Smooth muscle cell (in vitro differentiated cells): ENCODE data around the gene CRLF2. TPM values are rescaled to one million over a fixed set of nuclear protein-coding genes. Genes with fewer than 3 reads are reported as not detected.

Experiments used
- DNase-seq: peaks from one replicate; lab custom pipeline; 2025; ENCODE audit not compliant: unreplicated experiment; lab: John Stamatoyannopoulos, UW
- H2AFZ ChIP-seq: fragments of 200-600 bp; sonication (generic); 2 replicates; pipeline ENCODE4 v1.6.0; 2016; ENCODE audit warnings: antibody characterized with exemption, low read depth, mild to moderate bottlenecking
- H3F3A ChIP-seq: fragments of 200-600 bp; sonication (generic); 2 replicates; pipeline ENCODE4 v1.6.0; 2017; ENCODE audit warnings: antibody characterized with exemption, low read depth
- H3K27ac ChIP-seq: fragments of 200-600 bp; sonication (generic); 2 replicates; pipeline ENCODE4 v1.5.1; 2016; ENCODE audit warnings: low read depth, mild to moderate bottlenecking
- H3K27me3 ChIP-seq: fragments of 200-600 bp; sonication (generic); 2 replicates; pipeline ENCODE4 v1.6.1; 2016; ENCODE audit warnings: low read depth, mild to moderate bottlenecking
- H3K36me3 ChIP-seq: fragments of 200-600 bp; sonication (generic); 2 replicates; pipeline ENCODE4 v1.5.1; 2016; ENCODE audit warnings: low read depth
- H3K4me1 ChIP-seq: fragments of 200-600 bp; sonication (generic); 2 replicates; pipeline ENCODE4 v1.5.1; 2016; ENCODE audit warnings: low read depth
- H3K4me2 ChIP-seq: fragments of 200-600 bp; sonication (generic); 2 replicates; pipeline ENCODE4 v1.6.0; 2016; ENCODE audit warnings: mild to moderate bottlenecking
- H3K4me3 ChIP-seq: fragments of 200-600 bp; sonication (generic); 2 replicates; pipeline ENCODE4 v1.5.1; 2016; ENCODE audit warnings: mild to moderate bottlenecking
- H3K79me2 ChIP-seq: fragments of 200-600 bp; sonication (generic); 2 replicates; pipeline ENCODE4 v1.6.0; 2016; ENCODE audit warnings: low read depth, mild to moderate bottlenecking
- H3K9ac ChIP-seq: fragments of 200-600 bp; sonication (generic); 2 replicates; pipeline ENCODE4 v1.6.0; 2016; ENCODE audit warnings: low read depth
- H3K9me3 ChIP-seq: fragments of 200-600 bp; sonication (generic); replicated peaks from 2 replicates; pipeline ENCODE4 v1.5.1; 2016; ENCODE audit warnings: low read depth
- H4K20me1 ChIP-seq: fragments of 200-600 bp; sonication (generic); 2 replicates; pipeline ENCODE4 v1.6.0; 2016; ENCODE audit warnings: low read depth
- WGBS: methylation state at CpG from one replicate; pipeline ENCODE4 v1.1.7; 2016; ENCODE audit warnings: low lambda C conversion rate; 5-methylcytosine and 5-hydroxymethylcytosine counted together
- polyA plus RNA-seq: library from polyadenylated mRNA; unstranded; fragments of >200 nt; fragmentation: Nextera tagmentation; extraction: Ambion mirVana; gene quantifications from 2 replicates; pipeline ENCODE4 v1.2.1, GENCODE V29; 2016
- total RNA-seq: library from RNA; depleted of rRNA; stranded (reverse); fragments of >200 nt; gene quantifications from 2 replicates; pipeline ENCODE4 v1.2.3, GENCODE V29; 2014
- TF ChIP-seq, protein P1 (sequence below): fragments of 200-600 bp; sonication (generic); IDR thresholded peaks from 2 replicates; pipeline ENCODE4 v1.5.1; 2017; ENCODE audit warnings: borderline replicate concordance, mild to moderate bottlenecking, antibody characterized with exemption; ENCODE audit not compliant: insufficient read depth, poor library complexity, severe bottlenecking

The CRLF2 gene
- total and polyA plus RNA-seq, 2 experiments from 2014 or later, result not detected

DNA sequence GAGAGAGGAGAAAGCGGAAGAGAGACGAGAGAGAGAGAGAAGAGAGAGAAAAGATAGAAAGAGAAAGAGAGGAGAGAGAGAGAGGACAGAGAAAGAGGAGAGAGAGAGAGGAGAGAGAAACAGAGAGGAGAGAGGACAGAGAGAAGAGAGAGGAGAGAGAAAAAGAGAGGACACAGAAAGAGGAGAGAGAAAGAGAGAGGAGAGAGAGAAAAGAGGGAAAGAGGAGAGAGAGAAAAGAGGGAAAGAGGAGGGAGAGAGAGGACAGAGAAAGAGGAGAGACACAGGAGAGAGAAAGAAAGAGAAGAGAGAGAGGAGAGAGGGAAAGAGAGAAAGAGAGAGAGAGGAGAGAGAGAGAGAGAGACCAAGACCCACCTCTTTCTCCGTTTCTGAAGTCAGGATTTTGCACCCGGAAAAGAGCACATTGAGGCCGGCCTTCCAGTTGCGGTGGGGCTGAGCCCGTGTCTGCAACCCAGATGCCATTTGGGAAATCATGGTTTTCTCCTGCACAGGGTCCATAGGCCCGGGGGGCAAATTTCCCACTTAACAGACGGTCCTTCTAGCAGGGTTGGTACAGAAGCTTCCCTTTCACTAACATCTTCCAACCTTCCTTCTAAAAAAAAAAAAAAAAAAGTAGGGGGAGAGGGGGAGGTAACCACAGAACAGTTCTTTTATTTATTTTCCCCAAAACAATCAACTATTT is 60.9 kb downstream of the CRLF2 start:
- H3K27me3 ChIP-seq, result peaks cover 5% of the 10 kb centered on the region
- no peak overlapping the region for H3K4me3 ChIP-seq
- no peaks in the 10 kb centered on the region for H4K20me1 ChIP-seq
- H3K4me2 ChIP-seq, result no peak overlapping the region
- H3K9ac ChIP-seq, result no peak overlapping the region
- no peak overlapping the region for H3K27ac ChIP-seq
- no peaks in the 10 kb centered on the region for H3K36me3 ChIP-seq
- H3K4me1 ChIP-seq, result no peaks in the 10 kb centered on the region
- no peaks in the 10 kb centered on the region for H3K79me2 ChIP-seq
- H3K9me3 ChIP-seq, result no peaks in the 10 kb centered on the region
- no peak for DNase-seq
- 67% methylated on average over 9 of the region's 9 CpGs for WGBS
- TF ChIP-seq, protein P1, sequence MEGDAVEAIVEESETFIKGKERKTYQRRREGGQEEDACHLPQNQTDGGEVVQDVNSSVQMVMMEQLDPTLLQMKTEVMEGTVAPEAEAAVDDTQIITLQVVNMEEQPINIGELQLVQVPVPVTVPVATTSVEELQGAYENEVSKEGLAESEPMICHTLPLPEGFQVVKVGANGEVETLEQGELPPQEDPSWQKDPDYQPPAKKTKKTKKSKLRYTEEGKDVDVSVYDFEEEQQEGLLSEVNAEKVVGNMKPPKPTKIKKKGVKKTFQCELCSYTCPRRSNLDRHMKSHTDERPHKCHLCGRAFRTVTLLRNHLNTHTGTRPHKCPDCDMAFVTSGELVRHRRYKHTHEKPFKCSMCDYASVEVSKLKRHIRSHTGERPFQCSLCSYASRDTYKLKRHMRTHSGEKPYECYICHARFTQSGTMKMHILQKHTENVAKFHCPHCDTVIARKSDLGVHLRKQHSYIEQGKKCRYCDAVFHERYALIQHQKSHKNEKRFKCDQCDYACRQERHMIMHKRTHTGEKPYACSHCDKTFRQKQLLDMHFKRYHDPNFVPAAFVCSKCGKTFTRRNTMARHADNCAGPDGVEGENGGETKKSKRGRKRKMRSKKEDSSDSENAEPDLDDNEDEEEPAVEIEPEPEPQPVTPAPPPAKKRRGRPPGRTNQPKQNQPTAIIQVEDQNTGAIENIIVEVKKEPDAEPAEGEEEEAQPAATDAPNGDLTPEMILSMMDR, result no peak
- no peaks in the 10 kb centered on the region for H3F3A ChIP-seq
- H2AFZ ChIP-seq, result no peak overlapping the region

DNA sequence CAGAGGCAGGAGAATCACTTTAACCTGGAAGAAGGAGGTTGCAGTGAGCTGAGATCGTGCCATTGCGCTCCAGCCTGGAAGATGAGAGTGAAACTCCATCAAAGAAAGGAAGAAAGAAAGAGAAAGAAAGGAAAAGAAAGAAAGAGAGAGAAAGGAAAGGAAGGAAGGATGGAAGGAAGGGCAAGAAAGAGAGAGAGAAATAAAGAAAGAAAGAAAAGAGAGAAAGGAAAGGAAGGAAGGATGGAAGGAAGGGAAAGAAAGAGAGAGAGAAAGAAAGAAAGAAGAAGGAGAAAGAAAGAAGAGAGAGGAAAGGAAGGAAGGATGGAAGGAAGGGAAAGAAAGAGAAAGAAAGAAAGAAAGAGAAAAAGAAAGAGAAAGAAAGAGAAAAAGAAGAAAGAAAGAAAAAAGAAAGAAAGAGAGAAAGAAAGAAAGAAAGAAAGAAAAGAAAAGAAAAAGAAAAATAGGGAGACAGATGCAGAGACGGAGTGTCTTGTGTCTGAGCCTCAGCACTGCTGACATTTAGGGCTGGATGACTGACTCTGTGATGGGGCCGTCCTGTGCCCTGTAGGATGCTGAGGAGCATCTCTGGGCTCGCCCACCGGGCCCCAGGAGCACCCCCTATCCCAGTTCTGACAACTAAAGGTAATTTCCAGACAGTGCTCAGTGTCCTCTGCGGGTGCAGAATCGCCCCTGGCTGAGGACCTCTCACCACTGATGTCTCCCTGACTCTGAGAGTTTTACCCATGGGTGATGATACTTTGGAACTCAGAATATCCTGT is 61.7 kb downstream of the CRLF2 start:
- no peak overlapping the region for H3K9ac ChIP-seq
- H3K36me3 ChIP-seq, result no peaks in the 10 kb centered on the region
- TF ChIP-seq, protein P1, result no peak
- H3K4me1 ChIP-seq, result no peaks in the 10 kb centered on the region
- no peak overlapping the region for H3K4me2 ChIP-seq
- no peaks in the 10 kb centered on the region for H3K9me3 ChIP-seq
- H3F3A ChIP-seq, result no peaks in the 10 kb centered on the region
- H3K27me3 ChIP-seq, result peaks cover 5% of the 10 kb centered on the region
- no peaks in the 10 kb centered on the region for H3K79me2 ChIP-seq
- no peak overlapping the region for H2AFZ ChIP-seq
- no peak overlapping the region for H3K4me3 ChIP-seq
- DNase-seq, result no peak
- no peak overlapping the region for H3K27ac ChIP-seq
- H4K20me1 ChIP-seq, result no peaks in the 10 kb centered on the region
- 88% methylated on average over 8 of the region's 8 CpGs for WGBS

DNA sequence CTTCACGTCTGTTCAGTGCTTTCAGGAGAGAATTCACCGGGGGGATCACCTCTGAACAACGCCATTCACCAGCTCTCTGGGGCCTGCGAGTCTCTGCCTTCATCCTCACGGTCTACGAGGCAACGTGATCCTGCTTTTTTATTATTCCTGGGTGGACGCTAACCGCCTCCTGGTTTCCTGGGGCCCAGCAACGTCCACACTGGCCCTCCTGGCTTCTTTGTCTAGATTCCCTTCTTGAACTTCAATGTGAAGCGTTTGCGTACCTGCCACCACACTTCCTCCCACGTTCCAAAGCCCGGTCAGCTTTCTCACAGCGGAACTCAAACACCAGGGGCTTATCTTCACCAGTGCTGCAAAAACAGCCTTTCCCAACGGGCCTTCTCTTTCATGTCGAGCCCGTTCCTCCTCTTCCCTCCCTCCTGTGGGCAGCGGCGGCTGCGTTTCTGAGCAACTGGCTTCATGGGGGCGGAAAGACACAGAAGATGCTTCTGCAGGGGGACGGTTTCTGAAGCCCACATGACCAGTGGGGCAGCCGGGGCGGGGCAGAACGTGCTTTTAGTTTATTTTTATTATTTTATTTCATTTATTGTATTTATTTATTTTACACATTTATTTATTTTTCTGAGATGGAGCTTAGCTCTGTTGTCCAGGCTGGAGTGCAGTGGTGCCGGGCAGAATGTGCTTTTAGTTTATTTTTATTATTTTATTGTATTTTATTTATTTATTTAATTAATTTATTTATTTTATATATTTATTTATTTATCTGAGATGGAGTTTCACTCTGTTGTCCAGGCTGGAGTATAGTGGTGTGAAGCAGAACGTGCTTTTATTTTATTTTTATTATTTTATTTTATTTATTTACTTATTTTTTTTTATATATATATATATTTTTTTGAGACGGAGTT is 64.6 kb downstream of the CRLF2 start:
- H3K4me3 ChIP-seq, result no peak overlapping the region
- H3K9me3 ChIP-seq, result no peaks in the 10 kb centered on the region
- no peak for DNase-seq
- H3K4me1 ChIP-seq, result no peaks in the 10 kb centered on the region
- peaks cover 5% of the 10 kb centered on the region for H3K27me3 ChIP-seq
- no peak overlapping the region for H2AFZ ChIP-seq
- H3F3A ChIP-seq, result no peaks in the 10 kb centered on the region
- TF ChIP-seq, protein P1, result no peak
- WGBS, result 78% methylated on average over 29 of the region's 29 CpGs
- no peak overlapping the region for H3K9ac ChIP-seq
- H4K20me1 ChIP-seq, result no peaks in the 10 kb centered on the region
- H3K27ac ChIP-seq, result no peak overlapping the region
- H3K36me3 ChIP-seq, result no peaks in the 10 kb centered on the region
- no peak overlapping the region for H3K4me2 ChIP-seq
- no peaks in the 10 kb centered on the region for H3K79me2 ChIP-seq
